Measurements from ENCODE around the gene IL1R2. TPM values are rescaled to one million over a fixed set of nuclear protein-coding genes. Genes with fewer than 3 reads are reported as not detected.

Gene IL1R2
- total and polyA plus RNA-seq, 2 of the 8 experiments (the other 6 are each of a cell fraction or from before 2014, with no cell fraction given): 0.06 TPM; not detected in 1

DNA sequence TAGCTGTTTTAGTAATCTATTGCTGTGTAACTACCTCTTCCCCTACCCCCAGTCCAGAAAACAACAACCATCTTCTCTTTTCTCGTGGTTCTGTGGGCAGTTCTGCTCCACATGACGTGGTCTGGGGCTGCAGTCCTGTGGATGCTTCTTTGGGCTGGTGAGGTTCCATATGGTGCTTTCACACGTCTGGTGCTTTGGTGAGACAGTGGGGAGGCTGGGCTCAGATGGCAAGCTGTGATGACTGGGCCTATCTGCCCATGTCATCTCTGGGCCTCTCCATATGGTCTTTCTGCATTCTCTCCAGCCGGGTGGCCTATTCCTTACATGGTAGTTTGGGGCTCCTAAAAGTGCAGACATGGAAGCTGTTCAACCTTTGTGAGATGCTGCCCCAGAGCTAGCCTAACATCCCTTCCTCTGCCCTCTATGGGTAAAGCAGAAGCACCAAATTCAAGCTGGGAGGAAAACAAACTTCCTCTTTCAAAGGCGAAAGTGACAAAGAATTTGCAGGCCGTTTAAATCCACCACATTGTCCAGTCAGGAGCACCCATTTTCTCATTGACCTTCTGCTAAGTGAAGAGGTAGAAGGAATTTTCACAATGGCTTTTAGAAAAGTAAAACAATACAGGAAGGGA lies 82.5 kb downstream of the IL1R2 start:
- H3K9ac ChIP-seq (replicated peaks in 1 of 4; ENCODE audit: extremely low read depth in 1 of 4, low read depth in 3 of 4, low read length in 3 of 4): no peak overlapping the region
- no peaks in the 10 kb centered on the region for H4K20me1 ChIP-seq (replicated peaks in 1 of 2; ENCODE audit: control insufficient read depth in 1 of 2, insufficient read depth in 2 of 2, low read length in 2 of 2)
- H4K5ac ChIP-seq (ENCODE audit: insufficient read length, low read depth, low read length): no peak overlapping the region
- no peaks in the 10 kb centered on the region for H3K27me3 ChIP-seq (replicated peaks in 1 of 4; ENCODE audit: control insufficient read depth in 3 of 4, extremely low read depth in 1 of 4, insufficient read depth in 3 of 4, low read length in 3 of 4)
- no peaks in the 10 kb centered on the region for H3K79me2 ChIP-seq (ENCODE audit: control insufficient read depth in 1 of 2, insufficient read depth in 2 of 2, low read length in 2 of 2)
- no peak overlapping the region for H2AFZ ChIP-seq (ENCODE audit: low read length)
- H3K18ac ChIP-seq (ENCODE audit: extremely low read depth, low read length): no peak overlapping the region
- H3K4me2 ChIP-seq (ENCODE audit: insufficient read depth in 1 of 2, low read depth in 2 of 2, low read length in 2 of 2): no peak overlapping the region
- H2BK5ac ChIP-seq (ENCODE audit: low read depth, low read length): no peak overlapping the region
- H3K9me3 ChIP-seq (ENCODE audit: insufficient read depth in 2 of 2, low read depth in 1 of 2, low read length in 1 of 2): no peaks in the 10 kb centered on the region
- no peaks in the 10 kb centered on the region for H3K36me3 ChIP-seq (ENCODE audit: control insufficient read depth in 2 of 4, insufficient read depth in 4 of 4, low read length in 3 of 4)
- H3K56ac ChIP-seq (replicated peaks; ENCODE audit: insufficient read length, low read depth, low read length): no peak overlapping the region
- no peak overlapping the region for H2BK20ac ChIP-seq (ENCODE audit: low read length)
- POLR2A ChIA-PET (ENCODE audit: partially characterized antibody): no interaction called here
- H4K8ac ChIP-seq (ENCODE audit: extremely low read depth, insufficient read depth, low read length): no peak overlapping the region
- no peak overlapping the region for H3K4ac ChIP-seq (replicated peaks; ENCODE audit: insufficient read length, low read depth, low read length)
- H3K4me1 ChIP-seq (replicated peaks in 1 of 4; ENCODE audit: control insufficient read depth in 3 of 4, insufficient read depth in 4 of 4, low read length in 3 of 4): no peaks in the 10 kb centered on the region; a peak in 1 of 7 replicates
- H3K27ac ChIP-seq (ENCODE audit: low read depth, low read length): no peak overlapping the region
- H2BK15ac ChIP-seq (ENCODE audit: low read length): no peak overlapping the region
- no peak overlapping the region for H2BK12ac ChIP-seq (ENCODE audit: low read depth, low read length)
- no peak overlapping the region for H2BK120ac ChIP-seq (replicated peaks; ENCODE audit: low read depth, low read length)
- FAIRE-seq: no peak
- no peak overlapping the region for H2AK5ac ChIP-seq (ENCODE audit: low read depth, low read length)
- no peak overlapping the region for H3K23ac ChIP-seq (ENCODE audit: insufficient read length)
- H3K23me2 ChIP-seq (ENCODE audit: low read depth, low read length): no peaks in the 10 kb centered on the region; the same call in 1 of the 2 replicates
- no peak overlapping the region for H4K91ac ChIP-seq (replicated peaks; ENCODE audit: insufficient read length, low read length)
- no peaks in the 10 kb centered on the region for H3K79me1 ChIP-seq (ENCODE audit: low read depth, low read length)
- no peak for DNase-seq (ENCODE audit: low read depth in 1 of 2, low spot score in 2 of 2)
- H3K4me3 ChIP-seq (ENCODE audit: extremely low read depth in 1 of 4, insufficient read depth in 2 of 4, low read depth in 3 of 4, low read length in 4 of 4): no peak overlapping the region
- no peak overlapping the region for H3K14ac ChIP-seq (ENCODE audit: insufficient read length)
- WGBS, 2 experiments (ENCODE audit: extremely low coverage in 1 of 2, insufficient coverage in 1 of 2, insufficient read length in 1 of 2, insufficient replicate concordance in 2 of 2, low coverage in 1 of 2, low lambda C conversion rate in 2 of 2, missing lambda C conversion rate in 1 of 2): 79% methylated on average over 6 of the region's 6 CpGs; no CpG with 5 or more reads in 1 of the 2 experiments
- CTCF ChIA-PET (ENCODE audit: partially characterized antibody): interaction anchor here (0.6 to 1.3 kb wide), 5 partner anchors 9 to 166 kb away, joined by 3 read pairs; no protein-coding TSS in a partner anchor
- TF ChIP-seq POU5F1 (IDR thresholded peaks at IDR 0.05; ENCODE audit: low read depth, low read length) (no peak), POLR2A (IDR thresholded peaks at IDR 0.05; ENCODE audit: control extremely low read depth in 1 of 2, low read depth in 2 of 2, low read length in 2 of 2) (no peak)
